ENCODE measurements around the gene VWF.

DNA sequence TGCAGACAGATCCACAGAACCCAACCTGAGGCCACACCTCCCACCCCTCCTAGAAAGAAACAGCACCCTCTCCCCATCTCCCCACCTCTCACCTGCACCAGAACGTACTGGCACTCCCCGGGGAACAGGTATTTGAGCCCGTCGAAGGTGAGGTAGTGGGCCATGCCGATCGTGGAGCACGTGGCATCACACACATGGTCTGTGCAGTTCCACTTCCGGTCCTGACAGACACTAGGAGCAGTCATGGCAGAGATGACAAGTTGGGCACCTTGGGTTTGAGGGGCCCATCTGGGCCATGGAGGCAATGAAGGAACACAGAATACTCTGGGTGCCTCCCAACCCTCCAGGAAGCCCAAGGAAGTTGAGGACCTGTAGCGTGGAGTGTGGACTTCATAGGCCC is 89.9 kb downstream of the VWF start:
- TF ChIP-seq POLR2A (IDR thresholded peaks at IDR 0.05; ENCODE audit: low read length) (no peak), GATA1 (IDR thresholded peaks at IDR 0.05; ENCODE audit: low read depth, low read length) (no peak)

All from erythroblast (primary cell).